GM21529 (cell line): ENCODE measurements around the gene CLDN34.
A peak's percentile ranks its signal among the peaks of the same experiment; 100 is the strongest.

Experiments
- ATAC-seq: cut with Tn5 transposase; IDR thresholded peaks from one replicate; pipeline ENCODE4 v1.9.1; 2021; ENCODE audit not compliant: unreplicated experiment

The CLDN34 gene

DNA sequence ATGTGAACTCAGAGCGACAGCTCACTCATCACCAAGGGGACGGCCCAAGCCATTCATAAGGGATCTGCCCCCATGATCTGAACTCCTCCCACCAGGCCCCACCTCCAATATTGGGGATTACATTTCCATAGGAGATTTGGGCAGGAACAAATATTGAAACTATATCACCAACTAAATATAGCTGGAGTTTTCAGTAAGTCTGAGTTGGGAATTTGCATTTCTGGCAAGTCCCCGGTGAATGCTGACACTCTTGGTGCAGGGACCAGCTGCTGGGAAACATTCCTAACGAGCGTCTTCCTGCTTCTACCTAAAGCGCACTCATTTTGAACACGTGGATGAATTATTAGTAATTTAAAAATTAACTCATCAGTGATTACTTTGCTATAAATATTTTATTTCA, 13.2 kb downstream of the CLDN34 start:
- no peak for ATAC-seq

DNA sequence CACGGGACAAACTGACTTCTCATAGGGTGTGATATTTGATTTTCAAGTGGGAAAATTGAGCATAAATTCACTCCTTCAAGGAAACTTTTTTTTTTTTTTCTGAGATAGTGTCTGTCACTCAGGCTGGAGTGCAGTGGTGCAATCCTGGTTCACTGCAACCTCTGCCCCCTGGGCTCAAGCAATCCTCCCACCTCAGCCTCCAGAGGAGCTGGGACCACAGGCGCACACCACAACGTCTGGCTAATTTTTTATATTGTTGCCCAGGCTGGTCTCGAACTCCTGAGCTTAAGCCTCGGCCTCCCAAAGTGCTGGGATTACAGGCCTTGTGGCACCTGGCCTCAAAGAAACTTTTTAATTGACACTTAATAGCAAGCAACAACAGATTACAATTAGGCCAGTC, 13.8 kb downstream of the CLDN34 start:
- no peak for ATAC-seq

DNA sequence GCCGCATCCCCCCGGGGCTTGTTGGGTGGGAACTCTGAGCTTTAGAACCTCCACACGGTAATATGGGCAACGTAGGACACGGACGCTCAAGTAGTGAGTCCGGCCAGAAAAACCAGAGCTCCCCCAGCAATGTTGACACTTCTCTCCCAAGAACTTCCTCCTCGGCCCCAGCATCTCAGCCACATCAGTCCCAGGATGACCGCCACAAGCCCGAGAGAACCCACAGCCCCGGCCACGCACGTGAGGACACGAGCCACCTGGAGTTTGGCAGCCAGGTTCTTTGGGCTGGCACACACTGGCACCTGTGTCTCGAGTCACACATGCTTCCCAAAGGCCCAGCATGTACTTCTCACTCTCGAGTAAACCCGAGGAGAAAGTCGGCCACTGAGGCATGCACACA, 16.3 kb downstream of the CLDN34 start:
- ATAC-seq = no peak

DNA sequence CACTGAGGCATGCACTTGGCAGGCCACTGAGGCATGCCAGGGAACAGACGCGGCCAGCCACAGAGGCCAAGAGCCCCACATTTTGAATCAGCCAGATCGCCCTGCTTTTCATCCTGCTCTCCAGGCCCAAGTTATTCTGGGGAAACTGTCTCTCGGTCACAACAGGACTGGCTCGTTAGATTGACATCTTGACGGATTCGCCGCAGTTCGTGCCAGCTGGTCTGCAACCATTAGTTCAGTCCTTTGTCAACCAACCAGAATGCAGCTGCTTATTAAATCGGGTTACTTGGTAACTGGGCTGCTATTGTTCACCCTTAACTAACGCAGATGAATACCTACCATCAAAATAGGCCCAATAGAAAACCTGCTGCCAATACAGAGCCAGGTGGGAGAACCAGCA, 16.7 kb downstream of the CLDN34 start:
- ATAC-seq = no peak

DNA sequence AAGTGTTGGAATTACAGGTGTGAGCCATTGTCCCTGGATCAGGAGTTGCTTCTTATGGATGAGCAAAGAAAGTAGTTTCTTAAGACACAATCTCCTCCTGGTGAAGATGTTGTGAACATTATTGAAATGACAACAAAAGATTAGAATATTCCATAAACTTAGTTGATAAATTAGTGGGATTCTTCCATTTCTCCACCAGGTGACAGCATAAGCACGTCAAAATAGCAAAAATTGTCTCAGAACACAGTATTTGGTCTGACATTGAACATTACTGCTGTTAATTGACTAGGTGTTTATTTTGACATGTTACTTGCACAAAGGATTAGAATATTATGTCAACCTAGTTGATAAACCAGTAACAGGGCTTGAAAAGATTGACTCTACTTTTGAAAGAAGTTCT, 21.6 kb downstream of the CLDN34 start:
- ATAC-seq = no peak

DNA sequence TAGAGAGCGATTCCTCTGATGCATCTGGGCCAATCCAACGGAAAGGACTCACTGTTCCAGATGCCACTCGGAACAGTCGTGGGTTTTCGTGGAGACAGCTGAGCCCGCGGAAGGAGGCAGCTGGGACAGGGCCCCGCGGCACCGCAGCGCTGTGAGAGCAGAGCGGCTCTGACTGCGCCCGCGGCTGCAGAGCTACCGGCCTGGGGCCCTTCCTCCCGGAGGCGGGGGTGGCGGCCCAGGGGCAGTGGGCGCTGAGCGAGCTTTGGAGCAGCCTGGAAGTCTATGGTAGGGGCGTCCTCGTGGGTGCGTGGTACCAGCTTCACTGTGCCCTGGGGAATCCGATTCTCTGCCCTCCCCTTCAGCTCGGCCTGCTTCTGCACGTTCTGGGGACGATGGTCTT, 24.9 kb downstream of the CLDN34 start:
- no peak for ATAC-seq

DNA sequence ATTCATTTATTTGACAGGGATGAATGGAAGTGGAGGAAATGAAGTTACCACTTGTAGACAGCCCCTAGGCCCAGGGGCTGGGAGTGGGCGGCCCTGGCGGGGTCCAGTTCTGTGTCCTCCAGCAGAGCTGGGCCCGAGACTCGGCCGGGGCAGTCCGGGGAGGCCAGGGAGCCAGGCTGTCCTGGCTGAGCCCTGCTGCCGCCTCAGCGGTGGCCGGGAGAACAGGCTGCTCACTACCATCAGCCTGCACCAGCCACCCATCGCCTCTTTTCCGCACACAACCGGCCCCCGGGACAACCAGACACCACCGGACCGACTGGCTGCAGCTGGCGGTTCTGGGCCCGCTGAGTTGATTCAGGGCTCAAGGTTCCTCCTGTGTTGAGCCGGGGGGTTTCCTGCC, 25.6 kb downstream of the CLDN34 start:
- ATAC-seq = no peak

DNA sequence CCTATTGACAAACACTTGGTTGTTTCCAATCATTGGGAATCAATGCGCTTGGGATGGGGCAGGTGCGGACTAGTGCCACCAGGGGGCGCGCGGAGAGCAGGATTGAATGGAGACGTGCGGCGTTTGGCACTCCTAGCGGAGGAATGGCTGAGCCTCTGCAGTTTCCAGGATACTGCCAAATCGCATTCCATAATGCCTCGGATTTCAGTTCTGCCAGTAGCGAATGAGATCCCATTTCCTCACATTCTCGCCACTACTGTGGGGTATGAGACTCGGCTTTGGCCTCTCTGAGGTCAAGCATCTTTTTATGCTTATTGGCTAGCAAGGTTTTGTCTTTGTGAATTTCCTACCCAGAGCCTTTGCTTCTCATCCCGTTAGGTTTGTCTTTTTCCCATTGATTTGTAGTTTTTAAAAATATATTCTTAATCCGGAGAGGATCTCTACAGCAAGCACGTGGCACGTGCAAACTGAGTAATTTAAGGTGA, 28.7 kb downstream of the CLDN34 start:
- ATAC-seq = peak; percentile 85

DNA sequence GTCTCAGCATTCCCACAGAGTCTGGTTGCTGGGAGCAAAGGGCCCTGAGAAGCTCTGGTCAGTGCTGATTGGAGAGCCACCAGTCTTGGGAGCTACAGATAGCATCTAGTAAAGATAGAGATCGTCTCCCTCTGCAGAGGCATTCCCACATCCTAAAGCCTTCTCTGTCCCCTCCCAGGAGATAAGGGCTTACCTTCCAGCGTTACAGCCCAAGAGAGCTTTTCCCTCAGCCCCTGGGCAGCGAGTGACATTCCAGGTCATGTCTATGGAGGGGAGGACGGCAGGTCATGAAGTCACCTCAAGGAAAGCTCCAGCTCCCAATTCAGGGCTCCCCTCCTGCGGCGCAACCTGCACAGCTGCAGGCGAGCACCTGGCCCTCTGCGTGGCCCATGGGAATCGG, 29.9 kb downstream of the CLDN34 start:
- no peak for ATAC-seq

DNA sequence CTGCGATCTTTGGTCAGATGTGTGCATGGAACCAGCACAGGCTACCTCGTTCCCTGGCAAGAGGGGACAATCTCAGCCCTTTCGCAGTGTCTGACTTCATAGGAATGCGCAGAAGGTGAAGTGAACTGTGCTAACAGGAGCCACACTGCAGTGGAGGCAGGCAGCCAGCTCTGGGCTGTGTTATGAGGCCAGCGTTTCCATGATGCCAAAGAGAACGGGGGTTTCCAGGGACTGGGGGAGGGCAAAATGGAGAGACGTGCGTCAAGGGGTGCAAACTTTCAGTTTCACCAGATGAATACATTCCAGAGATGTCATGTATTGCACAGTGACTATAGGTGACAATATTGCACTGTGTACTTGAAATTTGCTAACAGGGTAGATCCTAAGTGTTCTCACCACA, 30.4 kb downstream of the CLDN34 start:
- peak; percentile 49 for ATAC-seq

DNA sequence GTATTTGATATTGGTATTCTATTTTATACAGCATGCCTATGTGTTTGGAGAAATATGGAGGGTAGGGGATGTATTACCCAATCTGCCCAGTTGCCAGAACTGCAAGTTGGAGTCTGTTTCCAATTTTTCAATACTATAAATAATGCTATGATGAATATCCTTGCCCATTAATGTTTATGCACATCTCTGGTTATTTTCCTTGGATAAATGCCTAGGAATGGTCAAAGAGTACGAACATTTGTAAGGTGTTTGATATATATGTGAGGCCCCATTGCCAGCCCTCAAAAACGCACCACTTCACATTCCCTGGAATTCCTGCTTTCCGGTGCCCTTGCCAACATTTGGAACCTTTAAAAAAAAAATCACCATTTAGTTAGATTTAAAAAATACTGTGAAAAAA, 34.3 kb downstream of the CLDN34 start:
- ATAC-seq = no peak

DNA sequence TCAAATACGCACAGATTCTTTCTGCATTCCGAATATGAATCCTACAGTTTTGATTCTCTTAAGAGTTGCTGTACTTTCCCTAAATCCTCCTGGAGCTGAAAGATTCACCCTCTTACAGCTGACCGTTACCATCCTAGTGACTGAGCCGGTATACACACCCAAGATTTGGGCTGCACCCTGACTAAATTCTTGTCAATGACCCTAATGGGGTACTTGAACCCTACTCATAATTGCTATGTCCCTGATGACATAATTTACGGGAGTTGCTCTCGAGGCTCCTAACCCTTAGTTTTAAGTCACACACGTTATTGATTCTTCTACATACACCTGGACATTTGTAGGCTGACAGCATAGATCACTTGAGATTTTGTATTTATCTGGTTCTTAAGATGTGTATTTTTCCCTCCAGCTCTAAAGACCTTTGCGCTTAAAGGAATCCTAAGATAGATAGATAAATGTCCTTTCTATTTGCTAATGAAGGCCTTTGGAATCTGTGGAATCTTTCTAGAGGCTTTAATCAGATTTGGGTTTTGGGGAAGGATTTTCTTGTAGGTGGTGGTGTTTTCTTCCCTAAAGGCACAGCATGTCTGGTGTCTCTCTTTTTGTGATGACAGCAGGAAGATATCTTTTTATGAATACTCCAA, 37.8 kb downstream of the CLDN34 start:
- no peak for ATAC-seq

DNA sequence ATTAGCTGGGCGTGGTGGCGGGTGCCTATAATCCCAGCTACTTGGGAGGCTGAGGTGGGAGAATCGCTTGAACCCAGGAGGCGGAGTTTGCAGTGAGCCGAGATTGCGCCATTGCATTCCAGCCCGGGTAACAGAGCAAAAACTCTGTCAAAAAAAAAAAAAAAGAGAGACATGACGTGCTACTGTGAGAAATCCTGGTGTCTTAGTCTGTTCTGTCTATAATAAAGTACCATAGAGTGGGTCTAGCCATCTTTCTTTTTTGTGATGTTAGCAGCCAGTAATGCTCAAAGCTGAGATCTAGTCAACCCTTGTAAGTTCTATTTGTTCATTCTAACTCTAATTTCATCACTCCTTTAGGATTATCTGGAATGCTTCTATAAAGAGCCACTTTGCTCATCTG, 38.9 kb downstream of the CLDN34 start:
- ATAC-seq = no peak

DNA sequence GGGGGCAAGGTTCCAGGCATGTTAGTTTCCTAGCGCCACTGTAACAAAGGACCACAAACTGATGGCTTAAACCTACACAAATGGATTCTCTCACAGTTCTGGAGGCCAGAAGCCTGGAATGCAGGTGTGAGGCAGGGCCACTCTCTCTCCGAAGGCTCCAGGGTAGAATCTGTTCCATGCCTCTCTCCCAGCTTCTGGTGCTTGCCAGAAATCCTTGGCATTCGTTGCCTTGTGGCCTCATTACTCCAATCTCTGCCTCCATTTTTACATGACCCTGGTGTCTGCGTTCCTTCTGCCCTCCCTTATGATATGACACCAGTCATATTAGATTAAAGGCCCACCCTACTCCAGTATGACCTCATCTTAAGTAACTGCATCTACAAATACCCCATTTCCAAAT, 39.6 kb downstream of the CLDN34 start:
- no peak for ATAC-seq

DNA sequence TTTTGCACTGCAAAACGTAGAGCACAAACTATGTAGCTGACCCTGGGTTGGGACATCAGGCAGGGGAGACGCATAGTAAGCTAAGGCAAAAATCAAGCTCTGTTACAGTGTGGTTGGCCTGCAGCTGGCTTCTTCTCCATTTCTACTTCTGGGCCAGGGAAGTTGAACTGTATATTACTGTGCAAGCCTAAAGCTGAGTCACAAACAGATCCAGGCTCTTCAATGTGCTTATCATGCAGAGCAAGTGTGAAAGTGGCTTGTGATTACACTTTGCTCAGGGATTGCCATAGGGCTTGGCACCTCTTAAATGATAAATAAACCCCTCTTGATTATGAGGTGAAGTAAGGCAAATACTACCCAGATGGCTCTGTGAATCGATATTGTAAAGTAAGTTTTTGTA, 40.5 kb downstream of the CLDN34 start:
- ATAC-seq = no peak

DNA sequence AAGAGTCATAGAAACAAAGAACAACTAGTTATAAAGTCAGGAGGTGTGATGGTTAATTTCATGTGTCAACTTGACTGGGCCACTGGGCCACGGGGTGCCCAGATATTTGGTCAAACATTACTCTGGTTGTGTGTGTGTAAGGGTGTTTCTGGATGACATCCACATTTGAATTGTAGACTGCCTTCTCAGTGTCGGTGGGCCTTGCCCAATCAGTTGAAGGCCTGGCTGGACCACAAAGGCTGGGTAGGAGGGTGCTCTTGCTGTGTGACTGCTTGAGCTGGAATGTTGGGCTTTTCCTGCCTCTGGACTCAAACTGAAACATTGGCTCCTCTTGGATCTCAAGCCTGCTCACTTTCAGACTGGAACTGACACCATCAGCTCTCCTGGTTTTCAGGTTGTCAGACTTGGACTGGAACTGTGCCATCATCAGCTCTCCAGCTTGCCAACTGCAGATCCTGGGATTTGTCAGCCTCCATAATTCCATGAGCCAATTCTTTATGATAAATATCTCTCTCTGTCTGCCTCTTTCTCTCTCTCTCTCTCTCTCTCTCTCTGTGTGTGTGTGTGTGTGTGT, 41.4 kb downstream of the CLDN34 start:
- ATAC-seq = no peak

DNA sequence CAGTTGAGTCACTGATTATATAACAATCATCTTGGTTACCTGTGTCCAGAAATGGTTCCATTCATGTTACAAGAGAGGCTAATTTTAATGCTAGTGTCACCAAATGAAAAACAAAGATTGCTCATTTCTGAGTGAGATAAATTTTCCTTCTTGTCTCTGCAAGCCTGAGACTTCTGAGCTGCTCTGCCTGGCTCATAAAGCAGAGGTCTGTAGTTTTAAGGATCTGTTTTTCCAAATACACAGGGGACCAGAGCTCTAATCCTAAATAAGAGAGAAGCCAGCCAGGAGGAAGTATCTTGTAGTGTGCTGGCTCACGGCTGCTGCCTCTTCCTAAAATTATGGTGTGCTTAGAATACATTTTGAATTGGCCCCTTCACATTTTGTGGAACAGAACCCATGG, 42.6 kb downstream of the CLDN34 start:
- no peak for ATAC-seq

DNA sequence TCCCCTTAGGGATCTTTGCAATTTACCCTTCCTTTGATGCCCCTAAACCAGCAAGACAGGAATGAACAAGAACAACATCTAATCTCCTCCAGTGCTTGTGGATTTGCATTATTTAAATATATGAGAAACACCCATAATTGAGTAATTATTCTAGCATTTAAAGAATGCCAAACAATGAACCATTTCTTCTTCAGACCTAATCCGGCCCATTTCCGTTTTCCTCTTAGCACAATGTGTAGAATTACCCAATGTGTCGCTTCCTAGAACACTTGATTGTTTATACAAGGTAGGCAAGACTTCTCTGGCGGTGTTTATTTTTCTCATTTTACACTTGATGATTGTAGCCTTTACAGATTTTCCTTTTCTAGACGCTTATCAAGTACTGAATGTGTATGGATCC, 43.5 kb downstream of the CLDN34 start:
- ATAC-seq = no peak

DNA sequence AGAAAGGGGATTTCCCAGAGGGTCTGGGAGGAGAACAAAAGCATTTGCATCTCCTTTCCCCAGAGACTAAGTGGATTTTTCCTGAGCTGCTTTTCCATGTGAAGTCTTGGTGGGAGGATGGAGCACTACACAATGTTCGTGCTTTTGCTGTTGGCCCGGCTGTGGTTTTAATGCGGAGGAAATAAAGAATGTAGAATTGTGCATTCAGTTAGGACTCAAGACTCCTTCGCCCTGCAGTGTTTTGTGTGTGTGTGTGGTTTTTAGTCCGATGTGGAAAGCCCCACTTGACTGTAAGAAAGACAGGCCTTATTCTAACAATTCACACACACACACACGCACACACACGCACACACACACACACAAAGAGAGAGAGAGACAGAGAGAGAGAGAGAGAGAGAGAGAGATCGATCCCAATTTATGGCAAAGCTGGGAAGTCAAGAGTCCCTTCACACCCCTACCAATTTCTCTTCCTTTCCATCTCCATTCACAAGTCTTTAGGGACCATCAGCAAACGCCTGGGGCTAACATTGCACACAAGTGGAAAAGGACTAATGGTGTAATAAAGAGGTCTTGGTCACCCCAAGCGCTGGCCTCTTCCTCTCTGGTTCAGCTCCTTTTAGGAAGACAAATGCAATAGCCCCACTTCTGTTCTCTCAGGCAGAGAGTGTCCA, 44.2 kb downstream of the CLDN34 start:
- ATAC-seq = no peak

DNA sequence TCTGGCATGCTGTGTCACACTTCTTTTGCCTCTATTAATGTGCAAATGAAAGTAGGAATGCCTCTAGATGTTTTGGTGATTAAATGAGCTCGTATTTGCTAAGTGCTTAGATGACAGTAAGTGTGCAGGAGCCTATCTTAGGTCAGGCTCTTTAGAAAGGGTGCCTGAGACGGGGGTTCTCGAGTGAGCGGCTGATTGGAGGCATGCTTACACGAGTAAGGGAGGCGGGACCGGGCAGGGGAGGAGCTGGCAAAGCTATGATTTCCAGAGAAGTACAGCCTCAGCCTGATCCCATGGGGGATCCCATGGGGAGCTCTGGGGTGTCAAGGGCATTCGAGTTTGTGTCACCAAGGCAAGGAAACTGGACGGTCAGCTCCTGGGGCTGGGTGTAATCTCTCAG, 44.8 kb downstream of the CLDN34 start:
- no peak for ATAC-seq

DNA sequence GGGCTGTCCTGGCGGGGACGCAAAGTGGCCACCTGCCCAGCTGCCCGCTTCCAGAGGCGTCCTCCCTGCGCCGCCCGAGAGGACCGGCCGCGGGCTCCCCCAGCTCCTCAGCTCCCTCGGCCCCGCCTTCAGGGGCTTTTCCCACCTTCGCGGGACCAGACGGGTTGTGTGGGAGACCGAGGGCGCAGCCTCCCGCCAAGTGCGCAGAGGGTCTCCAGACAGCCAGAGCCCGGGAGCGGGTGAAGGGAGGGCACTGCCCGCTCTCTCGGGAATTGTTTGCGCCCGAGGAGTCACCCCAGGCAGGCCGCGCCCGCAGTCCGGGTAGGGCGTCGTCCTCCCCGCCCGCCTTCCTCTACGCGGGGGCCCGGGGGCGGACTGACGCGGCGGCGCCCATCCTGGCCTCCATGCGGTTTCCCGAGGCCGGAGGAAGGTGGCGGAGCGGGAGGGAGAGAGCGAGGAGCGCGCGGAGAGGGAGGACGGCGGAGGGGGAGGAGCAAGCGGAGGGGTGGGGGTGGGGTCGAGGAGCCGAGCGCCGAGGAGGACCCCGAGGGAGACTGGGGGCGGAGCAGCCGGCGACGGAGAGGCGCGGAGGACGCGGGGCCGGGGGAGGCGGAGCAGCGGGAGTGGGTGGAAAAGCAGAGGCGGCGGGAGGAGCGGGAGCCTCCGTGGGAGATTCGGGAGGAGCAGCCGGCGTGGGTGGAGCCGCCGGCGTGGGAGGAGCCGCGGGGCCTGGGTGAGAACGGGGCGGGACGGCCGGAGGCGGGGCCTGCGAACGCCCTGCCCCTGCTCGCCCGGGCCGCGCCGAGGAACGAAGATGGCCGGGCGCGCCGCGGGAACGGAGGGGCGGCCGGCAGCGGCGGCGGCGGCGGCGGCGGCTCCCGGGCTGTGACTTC, 47.5 kb downstream of the CLDN34 start:
- ATAC-seq = peak; percentile 83

DNA sequence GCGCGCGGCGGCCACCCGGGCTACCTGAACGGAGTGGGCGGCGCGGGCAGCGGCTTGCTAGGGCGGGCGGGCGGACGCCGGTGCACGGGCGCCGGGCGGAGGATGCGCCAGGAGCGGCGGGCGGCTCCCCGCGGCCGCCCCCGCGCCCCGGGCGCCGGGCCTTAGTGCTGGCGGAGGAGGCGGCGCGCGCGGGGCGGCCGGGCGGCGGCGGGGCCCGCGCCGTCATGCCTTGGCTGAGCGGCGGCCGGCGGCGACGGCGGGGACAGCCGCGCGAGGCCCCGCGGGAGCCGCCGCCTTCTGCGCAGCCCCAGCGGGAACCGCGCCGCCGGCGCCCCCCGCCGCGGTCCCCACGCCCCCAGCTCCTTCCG, 48.2 kb downstream of the CLDN34 start:
- ATAC-seq = peak; percentile 18
